C4-2B (cell line): Measurements from ENCODE around the gene HARS1.

ENCODE experiments used
- H3K27ac ChIP-seq: fragments of 450-650 bp; 2 replicates; pipeline ENCODE4 v1.5.1; 2017
- CTCF ChIP-seq: fragments of 450-650 bp; conservative IDR thresholded peaks from 2 replicates; pipeline ENCODE4 v1.5.1; 2017; ENCODE audit warnings: mild to moderate bottlenecking
- ZFX ChIP-seq: fragments of 450-650 bp; IDR thresholded peaks from 2 replicates; pipeline ENCODE4 v1.6.1; 2017

The HARS1 gene

GRCh38 chr5:140635291-140636257, 55.6 kb downstream of the HARS1 start:
- no peak for TF ChIP-seq ZFX
- peak; percentile 50 for TF ChIP-seq CTCF
- no peak overlapping the region for H3K27ac ChIP-seq

GRCh38 chr5:140634103-140634502, 57.1 kb downstream of the HARS1 start:
- no peak overlapping the region for H3K27ac ChIP-seq
- TF ChIP-seq CTCF (no peak), ZFX (no peak)

GRCh38 chr5:140633501-140633900, 57.7 kb downstream of the HARS1 start:
- H3K27ac ChIP-seq = no peak overlapping the region
- TF ChIP-seq ZFX (no peak), CTCF (no peak)

GRCh38 chr5:140633021-140633471, 58.1 kb downstream of the HARS1 start, which contains the start of gene CD14:
Gene CD14 (minus strand): TSS chr5:140633175. CDS start chr5:140633071, 104 bp downstream.
- H3K27ac ChIP-seq = no peak within 1 kb of the TSS
- TF ChIP-seq CTCF (no peak), ZFX (no peak)

GRCh38 chr5:140632366-140633020, 58.7 kb downstream of the HARS1 start:
- TF ChIP-seq CTCF (no peak), ZFX (no peak)
- no peak overlapping the region for H3K27ac ChIP-seq

- H3K27ac ChIP-seq = no peak overlapping the region
- no peak for TF ChIP-seq CTCF
- TF ChIP-seq ZFX = no peak
Measured at GRCh38 chr5:140631831-140632365, 59.3 kb downstream of the HARS1 start.

- H3K27ac ChIP-seq = no peak overlapping the region
- TF ChIP-seq ZFX (no peak), CTCF (no peak)
Measured at GRCh38 chr5:140631036-140631417, 60.1 kb downstream of the HARS1 start.
